A673 (cell line): ENCODE data around the gene NDC1.

ENCODE experiments used
- EZH2 ChIP-seq: fragments of 200-600 bp; sonication (generic); IDR thresholded peaks from 2 replicates; pipeline ENCODE4 v1.6.1; 2017; ENCODE audit warnings: borderline replicate concordance, low read depth, mild to moderate bottlenecking, mixed read lengths, antibody characterized with exemption, low read length; ENCODE audit not compliant: poor library complexity, severe bottlenecking
- TF ChIP-seq, protein P1 (sequence below): fragments of 300-800, 200-600 bp; sonication (generic); conservative IDR thresholded peaks from 2 replicates; pipeline ENCODE4 v1.5.1; 2017; ENCODE audit warnings: low read depth, mild to moderate bottlenecking, antibody characterized with exemption, low read length, moderate library complexity, mixed read lengths

DNA sequence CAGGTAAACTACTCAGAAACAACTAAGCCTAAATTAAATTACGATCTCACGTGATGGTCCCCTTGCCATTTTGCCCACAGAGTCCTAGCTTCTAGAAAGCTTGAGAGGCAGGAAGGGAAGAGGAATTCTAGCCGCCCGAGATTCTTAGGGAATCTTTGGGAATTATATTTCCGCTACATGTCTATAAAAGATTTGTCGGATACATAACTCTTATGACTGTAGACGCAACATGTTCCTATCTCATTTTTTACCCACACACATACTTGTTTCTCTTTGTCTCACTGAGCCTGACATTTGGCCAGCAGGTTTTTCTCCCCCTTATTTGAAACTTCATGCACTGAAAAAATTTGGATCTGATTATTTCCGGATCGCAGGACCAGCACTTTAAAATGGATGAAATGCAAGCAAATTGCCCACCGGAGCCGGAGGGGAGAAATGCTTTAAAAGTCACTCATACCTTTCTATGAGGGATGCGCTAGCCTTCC, 104.6 kb downstream of the NDC1 start:
- TF ChIP-seq, protein P1, sequence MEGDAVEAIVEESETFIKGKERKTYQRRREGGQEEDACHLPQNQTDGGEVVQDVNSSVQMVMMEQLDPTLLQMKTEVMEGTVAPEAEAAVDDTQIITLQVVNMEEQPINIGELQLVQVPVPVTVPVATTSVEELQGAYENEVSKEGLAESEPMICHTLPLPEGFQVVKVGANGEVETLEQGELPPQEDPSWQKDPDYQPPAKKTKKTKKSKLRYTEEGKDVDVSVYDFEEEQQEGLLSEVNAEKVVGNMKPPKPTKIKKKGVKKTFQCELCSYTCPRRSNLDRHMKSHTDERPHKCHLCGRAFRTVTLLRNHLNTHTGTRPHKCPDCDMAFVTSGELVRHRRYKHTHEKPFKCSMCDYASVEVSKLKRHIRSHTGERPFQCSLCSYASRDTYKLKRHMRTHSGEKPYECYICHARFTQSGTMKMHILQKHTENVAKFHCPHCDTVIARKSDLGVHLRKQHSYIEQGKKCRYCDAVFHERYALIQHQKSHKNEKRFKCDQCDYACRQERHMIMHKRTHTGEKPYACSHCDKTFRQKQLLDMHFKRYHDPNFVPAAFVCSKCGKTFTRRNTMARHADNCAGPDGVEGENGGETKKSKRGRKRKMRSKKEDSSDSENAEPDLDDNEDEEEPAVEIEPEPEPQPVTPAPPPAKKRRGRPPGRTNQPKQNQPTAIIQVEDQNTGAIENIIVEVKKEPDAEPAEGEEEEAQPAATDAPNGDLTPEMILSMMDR, result no peak
- no peak for TF ChIP-seq EZH2
